ENCODE measurements around the gene ANKLE1. TPM values are rescaled to one million over a fixed set of nuclear protein-coding genes. Genes with fewer than 3 reads are reported as not detected.

Gene ANKLE1
- total RNA-seq, 1 donor from 2014 or later: 2.3 TPM

GRCh38 chr19:17275441-17276175 lies 6.1 kb upstream of the ANKLE1 start:
- Mint-ChIP-seq H3K27ac (ENCODE audit: unreplicated experiment) (no peak overlapping the region), H3K4me1 (ENCODE audit: unreplicated experiment) (no peaks in the 10 kb centered on the region), H3K27me3 (ENCODE audit: unreplicated experiment) (peaks cover 1% of the 10 kb centered on the region), H3K4me3 (ENCODE audit: unreplicated experiment) (peak overlapping the region; percentile 27), H3K36me3 (ENCODE audit: low read depth, unreplicated experiment) (peaks cover 33% of the 10 kb centered on the region), H3K9me3 (ENCODE audit: unreplicated experiment) (no peaks in the 10 kb centered on the region)
- no peak for TF ChIP-seq CTCF (IDR thresholded peaks at IDR 0.05; ENCODE audit: unreplicated experiment)
- no peak for DNase-seq (ENCODE audit: low spot score)

- H3K4me1 Mint-ChIP-seq (ENCODE audit: unreplicated experiment): peaks cover 3% of the 10 kb centered on the region
- no peak for TF ChIP-seq CTCF (IDR thresholded peaks at IDR 0.05; ENCODE audit: unreplicated experiment)
- H3K36me3 Mint-ChIP-seq (ENCODE audit: low read depth, unreplicated experiment): peaks cover 24% of the 10 kb centered on the region
- peaks cover 6% of the 10 kb centered on the region for H3K27me3 Mint-ChIP-seq (ENCODE audit: unreplicated experiment)
- no peaks in the 10 kb centered on the region for H3K9me3 Mint-ChIP-seq (ENCODE audit: unreplicated experiment)
- H3K4me3 Mint-ChIP-seq (ENCODE audit: unreplicated experiment): no peak overlapping the region
- H3K27ac Mint-ChIP-seq (ENCODE audit: unreplicated experiment): no peak overlapping the region
- no peak for DNase-seq (ENCODE audit: low spot score)
These were observed 2.3 kb upstream of the ANKLE1 start for GRCh38 chr19:17279436-17279835.

GRCh38 chr19:17282488-17283125 lies 906 bp downstream of the ANKLE1 start:
- DNase-seq (ENCODE audit: low spot score): peak; percentile 92
- Mint-ChIP-seq H3K27me3 (ENCODE audit: unreplicated experiment) (peaks cover 6% of the 10 kb centered on the region), H3K9me3 (ENCODE audit: unreplicated experiment) (no peaks in the 10 kb centered on the region), H3K4me1 (ENCODE audit: unreplicated experiment) (peaks cover 3% of the 10 kb centered on the region), H3K4me3 (ENCODE audit: unreplicated experiment) (peak overlapping the region; percentile 80), H3K27ac (ENCODE audit: unreplicated experiment) (no peak overlapping the region), H3K36me3 (ENCODE audit: low read depth, unreplicated experiment) (peaks cover under 1% of the 10 kb centered on the region)
- peak; percentile 91 for TF ChIP-seq CTCF (IDR thresholded peaks at IDR 0.05; ENCODE audit: unreplicated experiment)

GRCh38 chr19:17283504-17283996 lies 1.8 kb downstream of the ANKLE1 start:
- DNase-seq (ENCODE audit: low spot score): no peak
- no peak for TF ChIP-seq CTCF (IDR thresholded peaks at IDR 0.05; ENCODE audit: unreplicated experiment)
- Mint-ChIP-seq H3K27ac (ENCODE audit: unreplicated experiment) (no peak overlapping the region), H3K4me3 (ENCODE audit: unreplicated experiment) (no peak overlapping the region), H3K9me3 (ENCODE audit: unreplicated experiment) (no peaks in the 10 kb centered on the region), H3K4me1 (ENCODE audit: unreplicated experiment) (peaks cover 3% of the 10 kb centered on the region), H3K36me3 (ENCODE audit: low read depth, unreplicated experiment) (no peaks in the 10 kb centered on the region), H3K27me3 (ENCODE audit: unreplicated experiment) (peaks cover 6% of the 10 kb centered on the region)
